ACHN (cell line): ENCODE measurements around the gene PSPN.

Source experiments
- DNase-seq: peaks from one replicate; pipeline ENCODE4 v3.0.0-alpha.2; 2015
- in situ Hi-C: cut with HindIII; loops from 2 replicates; pipeline ENCODE4 v1.10.0; 2017; ENCODE audit warnings: low sequenced_read_pairs, low pct_ligation_motif_present, low pct_unique_long_range_greater_than_20kb

The PSPN gene

GRCh38 chr19:6375411-6376010 lies at the start of gene PSPN:
Gene PSPN (minus strand): TSS chr19:6375933. CDS start chr19:6375849, 84 bp downstream.
- in situ Hi-C loops: no loop called here
- DNase-seq: no peak

- peak; percentile 99 for DNase-seq
- in situ Hi-C loops: no loop called here
Observed at GRCh38 chr19:6424939-6425731, 49.4 kb upstream of the PSPN start.

- no peak for DNase-seq
- in situ Hi-C loops: no loop called here
Observed at GRCh38 chr19:6424195-6424938, 48.6 kb upstream of the PSPN start, which contains the start of gene KHSRP. Gene KHSRP (minus strand): TSS chr19:6424811. CDS start chr19:6424701, 110 bp downstream.

GRCh38 chr19:6423499-6424194 lies 47.9 kb upstream of the PSPN start:
- in situ Hi-C loops: no loop called here
- DNase-seq: peak; percentile 42

GRCh38 chr19:6421075-6422014 lies 45.6 kb upstream of the PSPN start:
- DNase-seq: no peak
- in situ Hi-C loops: no loop called here

- in situ Hi-C loops: no loop called here
- no peak for DNase-seq
Observed at GRCh38 chr19:6418562-6418932, 42.8 kb upstream of the PSPN start.

GRCh38 chr19:6417713-6418561 lies 42.2 kb upstream of the PSPN start:
- peak; percentile 35 for DNase-seq
- in situ Hi-C loops: no loop called here

GRCh38 chr19:6416658-6417405 lies 41.1 kb upstream of the PSPN start:
- in situ Hi-C loops: no loop called here
- DNase-seq: no peak

GRCh38 chr19:6415591-6416190 lies 40.0 kb upstream of the PSPN start:
- in situ Hi-C loops: no loop called here

GRCh38 chr19:6414793-6415590 lies 39.3 kb upstream of the PSPN start:
- DNase-seq: no peak
- in situ Hi-C loops: no loop called here

More at GRCh38 chr19:6415591-6416190, 40.0 kb upstream of the PSPN start:
- no peak for DNase-seq

- DNase-seq: no peak
- in situ Hi-C loops: no loop called here
Observed at GRCh38 chr19:6413721-6414643, 38.2 kb upstream of the PSPN start.

GRCh38 chr19:6413291-6413690 lies 37.6 kb upstream of the PSPN start:
- in situ Hi-C loops: no loop called here
- DNase-seq: no peak

- peak; percentile 19 for DNase-seq
- in situ Hi-C loops: no loop called here
Observed at GRCh38 chr19:6412447-6413091, 36.8 kb upstream of the PSPN start.

GRCh38 chr19:6412061-6412446 lies 36.3 kb upstream of the PSPN start:
- in situ Hi-C loops: no loop called here

More at GRCh38 chr19:6412061-6412446, 36.3 kb upstream of the PSPN start:
- DNase-seq: no peak
